Measurements from ENCODE around the gene OBP2A.

OBP2A gene

DNA sequence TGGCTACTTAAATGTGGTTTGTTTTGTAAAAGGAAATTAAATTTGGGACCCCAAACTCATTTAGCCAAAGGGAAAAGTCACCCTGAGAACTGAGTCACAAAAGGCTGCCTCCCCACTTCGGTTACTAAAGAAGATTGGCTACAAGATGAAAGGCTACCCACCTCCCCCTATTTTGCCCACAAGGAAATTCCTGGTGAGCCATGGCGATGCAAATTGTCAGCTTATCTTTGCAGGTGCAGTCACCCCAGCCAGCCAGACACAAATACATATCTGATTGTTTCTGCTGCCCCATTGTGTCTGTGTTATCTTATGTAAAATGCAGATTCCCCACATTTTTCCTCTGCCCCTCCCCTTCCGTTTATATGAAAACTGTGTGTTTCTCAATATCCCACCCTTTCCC is 24.5 kb downstream of the OBP2A start:
- H3K4me3 ChIP-seq (ENCODE audit: low read depth, low read length), result no peak overlapping the region
- TF ChIP-seq, protein P1, sequence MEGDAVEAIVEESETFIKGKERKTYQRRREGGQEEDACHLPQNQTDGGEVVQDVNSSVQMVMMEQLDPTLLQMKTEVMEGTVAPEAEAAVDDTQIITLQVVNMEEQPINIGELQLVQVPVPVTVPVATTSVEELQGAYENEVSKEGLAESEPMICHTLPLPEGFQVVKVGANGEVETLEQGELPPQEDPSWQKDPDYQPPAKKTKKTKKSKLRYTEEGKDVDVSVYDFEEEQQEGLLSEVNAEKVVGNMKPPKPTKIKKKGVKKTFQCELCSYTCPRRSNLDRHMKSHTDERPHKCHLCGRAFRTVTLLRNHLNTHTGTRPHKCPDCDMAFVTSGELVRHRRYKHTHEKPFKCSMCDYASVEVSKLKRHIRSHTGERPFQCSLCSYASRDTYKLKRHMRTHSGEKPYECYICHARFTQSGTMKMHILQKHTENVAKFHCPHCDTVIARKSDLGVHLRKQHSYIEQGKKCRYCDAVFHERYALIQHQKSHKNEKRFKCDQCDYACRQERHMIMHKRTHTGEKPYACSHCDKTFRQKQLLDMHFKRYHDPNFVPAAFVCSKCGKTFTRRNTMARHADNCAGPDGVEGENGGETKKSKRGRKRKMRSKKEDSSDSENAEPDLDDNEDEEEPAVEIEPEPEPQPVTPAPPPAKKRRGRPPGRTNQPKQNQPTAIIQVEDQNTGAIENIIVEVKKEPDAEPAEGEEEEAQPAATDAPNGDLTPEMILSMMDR (IDR thresholded peaks at IDR 0.05; ENCODE audit: borderline replicate concordance, insufficient read depth, low read depth, low read length), result no peak

- TF ChIP-seq, protein P1 (IDR thresholded peaks at IDR 0.05; ENCODE audit: borderline replicate concordance, insufficient read depth, low read depth, low read length), result no peak
- H3K4me3 ChIP-seq (ENCODE audit: low read depth, low read length), result no peak overlapping the region
These were observed 26.3 kb downstream of the OBP2A start for GRCh38 chr9:135572233-135572632.

DNA sequence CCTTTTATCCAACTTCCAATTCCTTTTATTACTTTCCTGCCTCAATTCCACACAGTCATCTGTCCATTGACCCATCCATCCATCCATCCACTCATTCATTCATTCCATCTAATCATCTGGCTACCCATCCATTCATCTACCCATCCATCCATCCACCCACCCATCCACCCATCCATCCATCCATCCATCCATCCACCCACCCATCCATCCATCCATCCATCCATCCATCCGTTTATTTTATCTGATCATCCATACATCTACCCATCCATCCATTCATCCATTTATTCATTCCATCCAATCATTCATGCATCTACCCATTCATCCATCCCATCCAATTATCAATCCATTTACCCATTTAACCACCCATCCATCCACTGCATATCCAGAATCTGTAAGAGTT is 27.2 kb downstream of the OBP2A start:
- TF ChIP-seq, protein P1 (IDR thresholded peaks at IDR 0.05; ENCODE audit: borderline replicate concordance, insufficient read depth, low read depth, low read length), result no peak
- no peak overlapping the region for H3K4me3 ChIP-seq (ENCODE audit: low read depth, low read length)

GRCh38 chr9:135574331-135574730 is 28.4 kb downstream of the OBP2A start:
- H3K4me3 ChIP-seq (ENCODE audit: low read depth, low read length), result no peak overlapping the region
- TF ChIP-seq, protein P1 (IDR thresholded peaks at IDR 0.05; ENCODE audit: borderline replicate concordance, insufficient read depth, low read depth, low read length), result no peak

- H3K4me3 ChIP-seq (ENCODE audit: low read depth, low read length), result no peak overlapping the region
- TF ChIP-seq, protein P1 (IDR thresholded peaks at IDR 0.05; ENCODE audit: borderline replicate concordance, insufficient read depth, low read depth, low read length), result no peak
These were observed 29.0 kb downstream of the OBP2A start for GRCh38 chr9:135574943-135575342.

DNA sequence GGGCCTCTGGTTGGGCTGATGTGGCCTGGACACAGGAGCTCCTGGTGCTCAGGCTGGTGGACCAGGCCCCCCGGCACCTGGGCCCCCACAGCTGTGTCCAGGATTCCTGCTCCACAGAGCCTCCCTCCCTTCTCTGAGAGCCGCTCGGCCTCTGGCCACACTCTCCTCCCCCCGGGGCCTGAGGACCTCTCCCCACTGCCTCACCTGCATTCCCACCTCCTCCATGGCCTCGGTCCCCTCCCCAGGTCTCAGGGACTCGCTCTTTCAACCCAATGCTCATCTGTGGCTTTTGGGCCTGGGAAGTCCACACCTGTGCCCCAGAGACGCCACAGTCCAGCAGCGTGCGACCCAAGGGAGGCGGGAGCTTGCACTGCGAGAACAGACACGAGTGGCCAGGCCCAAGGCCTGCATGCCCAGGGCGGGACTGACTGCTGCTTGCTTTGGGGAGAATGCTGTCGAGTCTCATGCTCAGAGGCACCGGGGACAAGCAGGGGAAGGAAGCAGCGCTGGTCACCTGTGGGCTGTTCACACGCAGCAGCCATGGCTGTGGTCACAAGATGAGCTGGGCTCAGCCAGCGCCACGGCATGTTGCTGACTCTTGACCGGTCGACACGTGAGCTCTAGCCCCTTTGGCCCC is 30.2 kb downstream of the OBP2A start:
- TF ChIP-seq, protein P1 (IDR thresholded peaks at IDR 0.05; ENCODE audit: borderline replicate concordance, insufficient read depth, low read depth, low read length), result no peak
- H3K4me3 ChIP-seq (ENCODE audit: low read depth, low read length), result no peak overlapping the region

- H3K4me3 ChIP-seq (ENCODE audit: low read depth, low read length), result no peak overlapping the region
- TF ChIP-seq, protein P1 (IDR thresholded peaks at IDR 0.05; ENCODE audit: borderline replicate concordance, insufficient read depth, low read depth, low read length), result no peak
These were observed 31.3 kb downstream of the OBP2A start for GRCh38 chr9:135577256-135577655.

Data from GM12875 (cell line).